Spleen (tissue), 11 donors: ENCODE results near the gene PKIG. TPM values are rescaled to one million over a fixed set of nuclear protein-coding genes. Genes with fewer than 3 reads are reported as not detected.
"Not testable (repeated sequence)": the region's sequence is repeated elsewhere in the genome, so short reads cannot be mapped to it uniquely, and the experiment has no call there.

Source experiments
- DNase-seq: peaks from one replicate; pipeline ENCODE4 v3.0.0-alpha.2; 2020
- H3K27ac ChIP-seq, 8 donors: fragments of 200-600 bp; sonication (generic) in 7 of 8; 1 replicate in 4 of 8; 2 replicates in 4 of 8; pipeline versions ENCODE4 v1.5.0 to v1.8.0; 2016 to 2021; ENCODE audit warnings: inconsistent platforms in 4 of 8, mild to moderate bottlenecking in 4 of 8, moderate library complexity in 1 of 8
- H3K27me3 ChIP-seq, 7 donors: fragments of 200-600 bp; sonication (generic) in 6 of 7; replicated peaks in 1 of 7; 1 replicate in 4 of 7; 2 replicates in 3 of 7; pipeline versions ENCODE4 v1.5.0 to v1.8.0; 2016 to 2021; ENCODE audit warnings: inconsistent platforms in 3 of 7, mild to moderate bottlenecking in 1 of 7
- H3K36me3 ChIP-seq, 6 donors: fragments of 200-600 bp; sonication (generic) in 5 of 6; 1 replicate in 4 of 6; 2 replicates in 2 of 6; pipeline versions ENCODE4 v1.5.0 to v1.8.0; 2016 to 2021; ENCODE audit warnings: inconsistent platforms in 2 of 6
- H3K4me1 ChIP-seq, 6 donors: fragments of 200-600 bp; sonication (generic) in 5 of 6; 1 replicate in 3 of 6; 2 replicates in 3 of 6; pipeline versions ENCODE4 v1.5.0 to v1.8.0; 2016 to 2021; ENCODE audit warnings: inconsistent platforms in 3 of 6
- H3K4me3 ChIP-seq, 8 donors: fragments of 200-600 bp; sonication (generic) in 7 of 8; 1 replicate in 4 of 8; 2 replicates in 4 of 8; pipeline versions ENCODE4 v1.5.0 to v1.8.0; 2016 to 2021; ENCODE audit warnings: inconsistent platforms in 4 of 8, mild to moderate bottlenecking in 4 of 8, moderate library complexity in 2 of 8
- H3K9me3 ChIP-seq, 8 donors: fragments of 200-600 bp; sonication (generic) in 7 of 8; 1 replicate in 4 of 8; 2 replicates in 4 of 8; pipeline versions ENCODE4 v1.5.0 to v1.8.0; 2016 to 2021; ENCODE audit warnings: inconsistent platforms in 4 of 8
- CTCF ChIP-seq, 11 experiments: fragments of 200-600 bp in 7 of 11; fragments of 450-650 bp in 4 of 11; sonication (generic) in 4 of 11; IDR thresholded peaks in 8 of 11; conservative IDR thresholded peaks in 3 of 11; 1 replicate in 7 of 11; 2 replicates in 4 of 11; pipeline versions ENCODE4 v1.4.0 to v1.8.0; 2016 to 2021; ENCODE audit warnings: antibody characterized with exemption in 11 of 11, inconsistent platforms in 4 of 11, mild to moderate bottlenecking in 1 of 11
- POLR2A ChIP-seq, 3 donors: fragments of 450-650 bp; IDR thresholded peaks; one replicate each; pipeline ENCODE4 v1.5.1; 2017; ENCODE audit warnings: antibody characterized with exemption in 3 of 3, mild to moderate bottlenecking in 1 of 3
- POLR2AphosphoS5 ChIP-seq, 3 donors: sonication (generic); formaldehyde crosslinking; IDR thresholded peaks; one replicate each; pipeline ENCODE4 v1.5.1; 2017; ENCODE audit warnings: antibody characterized with exemption in 3 of 3
- WGBS, 5 donors: extraction: QIAGEN DNeasy Blood & Tissue Kit in 3 of 5; methylation state at CpG; one replicate each; pipeline versions ENCODE4 v1.1.5 to v1.1.7; 2013 to 2018; 5-methylcytosine and 5-hydroxymethylcytosine counted together
- intact Hi-C: fragments of 100-400 bp; cut with DNase I; formaldehyde crosslinking; loops from one replicate; pipeline ENCODE4 v1.15.0; 2023; ENCODE audit warnings: low total_unique reads
- polyA plus RNA-seq, 3 donors: library from polyadenylated mRNA; stranded (reverse); fragments of 200-250 nt; gene quantifications; one replicate each; pipeline ENCODE4 v1.2.1, GENCODE V29; 2013
- total RNA-seq, 7 donors: library from RNA; depleted of rRNA in 3 of 7; stranded (reverse); fragments of >200 nt in 3 of 7; fragmentation: NEBNext Ultra II Directional in 4 of 7; extraction: Animal tissue kit (Norgen Biotek cat#: 25700) in 4 of 7; gene quantifications; one replicate each; pipeline versions ENCODE4 v1.1.0 to v1.2.1, GENCODE V29; 2016 to 2021
- donor health status: healthy with polysubstance abuse.
- donor health status: DM: no; HTN: no; CAD: no; lungs with moderate emphysema.
- donor health status: DM: no; HTN: no; CAD: no.
- donor health status: Bipolar disorder and iron deficiency.
- donor health status: healthy.
- donor health status: DM: no; HTN: no; CAD: no.
- donor health status: DM: yes; HTN: yes; CAD: no.

Gene PKIG
- total and polyA plus RNA-seq, 10 donors = 37.5 to 82.6 (median 56.1) TPM

DNA sequence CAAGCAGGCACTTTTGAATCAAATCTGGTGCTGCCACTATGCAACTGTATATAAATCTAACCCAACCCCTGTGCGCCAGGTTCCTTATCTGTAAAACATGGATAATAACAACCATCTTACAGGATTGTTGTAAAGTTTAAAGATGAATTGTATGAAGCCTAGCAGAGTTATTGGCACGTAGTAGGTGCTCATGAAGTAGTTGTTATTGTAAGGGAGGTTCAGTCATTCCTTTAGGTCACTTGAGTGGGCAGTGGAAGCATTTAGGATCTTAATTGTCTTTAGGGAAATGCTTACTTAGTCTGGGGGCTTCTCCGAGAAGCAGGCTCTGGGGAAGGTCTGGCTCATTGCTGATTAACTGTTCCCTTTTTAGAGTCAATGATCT, 29.8 kb upstream of the PKIG start:
- H3K36me3 ChIP-seq = no peaks in the 10 kb centered on the region
- no peak overlapping the region for H3K4me3 ChIP-seq
- TF ChIP-seq POLR2AphosphoS5 (IDR thresholded peaks at IDR 0.05) = no peak
- TF ChIP-seq CTCF (IDR thresholded peaks at IDR 0.05 in 8 of 11, conservative IDR thresholded peaks at IDR 0.05 in 3 of 11) = no peak
- 69 to 83% (median 78%) methylated on average over 3 of the region's 3 CpGs for WGBS, 5 donors
- intact Hi-C loops = no loop called here
- peaks cover 0 to 11% (median 0%) of the 10 kb centered on the region in 6 donors for H3K4me1 ChIP-seq
- H3K9me3 ChIP-seq = no peaks in the 10 kb centered on the region
- no peak for DNase-seq
- no peaks in the 10 kb centered on the region for H3K27me3 ChIP-seq
- H3K27ac ChIP-seq = peak overlapping the region in 4 of 8 donors; percentile 16 to 37 (median 26)

- Histone ChIP-seq H3K27ac (peak overlapping the region in 6 of 8 donors; percentile 17 to 37 (median 26)), H3K9me3 (no peaks in the 10 kb centered on the region), H3K36me3 (no peaks in the 10 kb centered on the region), H3K4me1 (peaks cover 0 to 11% (median 0%) of the 10 kb centered on the region in 6 donors), H3K4me3 (no peak overlapping the region), H3K27me3 (no peaks in the 10 kb centered on the region)
- no peak for TF ChIP-seq CTCF (IDR thresholded peaks at IDR 0.05 in 8 of 11, conservative IDR thresholded peaks at IDR 0.05 in 3 of 11)
- no peak for TF ChIP-seq POLR2A (IDR thresholded peaks at IDR 0.05)
- no peak for TF ChIP-seq POLR2AphosphoS5 (IDR thresholded peaks at IDR 0.05)
- intact Hi-C loops = no loop called here
- WGBS, 5 donors = 53 to 67% (median 59%) methylated on average over 6 of the region's 6 CpGs
- no peak for DNase-seq
Measured at GRCh38 chr20:44552950-44553908, 29.1 kb upstream of the PKIG start.

DNA sequence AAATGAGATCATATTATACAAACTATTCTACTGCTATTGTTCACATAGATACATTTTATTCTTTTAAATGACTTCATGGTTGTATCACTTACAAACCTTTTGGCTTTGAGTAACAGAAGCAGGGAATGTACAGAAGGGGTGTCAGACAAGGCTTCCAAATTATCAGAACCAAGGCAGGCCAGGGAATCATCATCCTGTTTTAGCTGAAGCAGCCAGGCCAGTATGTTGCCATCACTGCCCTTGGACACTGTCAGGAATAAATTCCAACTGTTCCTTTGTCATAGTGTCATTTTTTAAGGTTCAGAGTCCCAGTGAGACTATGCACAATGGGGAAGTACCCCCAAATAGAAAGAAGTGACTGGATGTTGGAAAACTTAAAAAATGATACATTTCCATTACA, 23.1 kb upstream of the PKIG start:
- Histone ChIP-seq H3K27me3 (no peaks in the 10 kb centered on the region), H3K36me3 (no peaks in the 10 kb centered on the region), H3K4me1 (peaks cover 0 to 11% (median 4%) of the 10 kb centered on the region in 6 donors), H3K4me3 (no peak overlapping the region), H3K27ac (no peak overlapping the region), H3K9me3 (no peaks in the 10 kb centered on the region)
- intact Hi-C loops = no loop called here
- no peak for TF ChIP-seq CTCF (IDR thresholded peaks at IDR 0.05 in 8 of 11, conservative IDR thresholded peaks at IDR 0.05 in 3 of 11)
- TF ChIP-seq POLR2AphosphoS5 (IDR thresholded peaks at IDR 0.05) = no peak
- no peak for TF ChIP-seq POLR2A (IDR thresholded peaks at IDR 0.05)
- DNase-seq = no peak

GRCh38 chr20:44560229-44560628, 22.1 kb upstream of the PKIG start:
- TF ChIP-seq CTCF (IDR thresholded peaks at IDR 0.05 in 8 of 11, conservative IDR thresholded peaks at IDR 0.05 in 3 of 11) (no peak), POLR2A (IDR thresholded peaks at IDR 0.05) (no peak), POLR2AphosphoS5 (IDR thresholded peaks at IDR 0.05) (no peak)
- 67 to 94% (median 89%) methylated on average over 2 of the region's 2 CpGs for WGBS, 5 donors
- Histone ChIP-seq H3K36me3 (no peaks in the 10 kb centered on the region), H3K4me3 (no peak overlapping the region), H3K9me3 (no peaks in the 10 kb centered on the region), H3K27me3 (no peaks in the 10 kb centered on the region), H3K4me1 (peaks cover 0 to 11% (median 4%) of the 10 kb centered on the region in 6 donors), H3K27ac (no peak overlapping the region)
- intact Hi-C loops = no loop called here
- DNase-seq = no peak

DNA sequence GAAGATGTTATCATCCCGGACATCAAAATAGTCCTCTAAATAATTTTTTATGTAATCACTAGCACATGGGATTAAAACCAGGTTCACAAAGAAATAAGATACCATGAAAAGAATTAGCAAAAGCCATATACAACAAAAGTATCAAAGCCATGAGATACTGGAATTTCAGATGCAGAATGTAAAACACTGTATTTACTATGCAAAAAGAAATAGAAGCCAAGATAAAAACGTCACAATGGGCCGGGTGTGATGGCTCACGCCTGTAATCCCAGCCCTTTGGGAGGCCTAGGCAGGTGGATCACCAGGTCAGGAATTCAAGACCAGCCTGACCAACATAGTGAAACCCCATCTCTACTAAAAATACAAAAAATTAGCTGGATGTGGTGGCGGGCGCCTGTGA, 21.6 kb upstream of the PKIG start:
- intact Hi-C loops, H3K27me3 ChIP-seq, H3K36me3 ChIP-seq, H3K9me3 ChIP-seq, DNase-seq, H3K4me3 ChIP-seq, H3K27ac ChIP-seq: not testable (repeated sequence)
- 85 to 96% (median 92%) methylated on average over 6 of the region's 6 CpGs for WGBS, 5 donors
- H3K4me1 ChIP-seq = peaks cover 0 to 11% (median 4%) of the 10 kb centered on the region in 6 donors
